Measurements from ENCODE around the gene USP34.
A peak's percentile ranks its signal among the peaks of the same experiment; 100 is the strongest.

The USP34 gene

DNA sequence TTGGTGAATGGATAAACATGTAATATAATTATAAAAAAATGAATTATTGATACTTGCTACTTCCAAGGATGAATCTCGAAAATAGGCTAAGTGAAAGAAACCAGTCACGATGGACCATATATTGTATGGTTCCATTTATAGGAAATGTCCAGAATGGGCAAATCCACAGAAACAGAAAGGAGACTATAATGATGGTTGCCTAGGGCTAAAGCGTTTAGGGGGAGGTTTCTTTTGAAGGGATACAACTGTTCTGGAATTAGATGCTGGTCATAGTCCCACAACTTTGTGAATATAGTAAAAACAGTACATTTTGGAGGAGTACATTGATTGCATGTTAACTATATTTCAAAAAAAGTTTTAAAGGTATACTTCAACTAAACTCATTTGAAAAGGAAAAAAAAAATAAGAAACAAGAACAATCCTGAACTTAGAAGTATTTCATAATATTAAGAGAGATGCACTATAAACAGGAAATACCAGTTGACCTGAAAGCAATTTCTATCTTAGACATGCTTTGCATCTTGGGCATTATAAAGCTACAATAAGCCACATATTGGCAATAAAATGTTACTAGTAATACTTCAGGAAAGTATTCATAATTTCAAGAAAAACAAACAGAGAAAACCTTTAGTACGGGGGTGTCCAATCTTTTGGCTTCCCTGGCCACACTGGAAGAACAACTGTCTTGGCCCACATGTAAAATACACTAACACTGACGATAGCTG is 178.9 kb downstream of the USP34 start:
- DNase-seq = no peak

DNA sequence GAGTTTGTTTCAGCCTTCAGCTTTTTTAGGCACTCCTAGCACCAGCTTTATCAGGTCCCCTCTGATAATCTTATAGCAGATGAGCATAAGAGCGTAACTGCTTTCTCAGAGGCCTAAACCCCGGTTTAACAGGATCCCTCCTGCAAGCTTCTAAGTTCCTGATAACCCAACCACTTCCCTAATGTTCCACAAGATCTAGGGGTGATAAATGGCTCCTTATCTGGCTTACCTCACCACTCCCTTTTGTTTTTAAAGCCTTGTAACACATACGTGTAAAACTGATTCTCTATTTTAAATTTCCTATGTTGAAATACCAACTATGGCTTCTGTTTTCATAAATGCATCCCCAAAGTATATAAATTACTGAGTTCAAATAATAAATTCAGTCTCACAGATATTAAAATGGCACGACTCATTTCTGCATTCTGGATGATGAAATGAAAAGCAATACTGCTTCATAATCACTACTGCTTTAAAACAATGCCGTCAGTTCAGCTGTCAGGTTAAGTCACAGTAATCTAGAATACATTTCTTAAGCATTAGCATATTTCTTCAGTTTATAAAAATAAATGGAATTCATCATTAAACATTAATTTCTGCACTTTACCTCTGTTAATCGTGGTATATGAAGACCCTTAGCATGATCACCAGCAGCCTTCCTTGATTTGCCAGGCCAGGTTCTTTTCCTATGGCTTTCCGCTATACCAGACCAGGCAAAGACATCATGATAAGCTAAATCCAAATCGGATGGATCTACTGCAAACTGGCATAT is 182.6 kb downstream of the USP34 start:
- peak; percentile 90 for DNase-seq

DNA sequence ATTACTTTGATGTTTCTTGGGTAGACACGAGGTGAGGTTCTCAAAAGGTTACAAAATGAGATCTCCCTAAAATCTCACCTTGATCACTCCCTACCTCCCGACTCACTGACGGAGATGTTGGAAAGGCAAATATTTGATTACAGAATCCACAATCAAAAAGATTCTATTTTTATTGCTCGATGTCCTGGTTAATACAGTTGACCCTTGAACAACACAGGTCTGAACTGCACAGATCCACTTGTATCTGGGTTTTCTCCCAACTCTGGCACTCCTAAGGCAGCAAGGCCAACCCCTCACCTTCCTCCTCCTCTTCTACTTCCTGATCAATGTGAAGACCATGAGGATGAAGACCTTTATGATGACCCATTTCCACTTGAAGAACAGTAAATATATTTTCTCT is 183.6 kb downstream of the USP34 start:
- DNase-seq = no peak

DNA sequence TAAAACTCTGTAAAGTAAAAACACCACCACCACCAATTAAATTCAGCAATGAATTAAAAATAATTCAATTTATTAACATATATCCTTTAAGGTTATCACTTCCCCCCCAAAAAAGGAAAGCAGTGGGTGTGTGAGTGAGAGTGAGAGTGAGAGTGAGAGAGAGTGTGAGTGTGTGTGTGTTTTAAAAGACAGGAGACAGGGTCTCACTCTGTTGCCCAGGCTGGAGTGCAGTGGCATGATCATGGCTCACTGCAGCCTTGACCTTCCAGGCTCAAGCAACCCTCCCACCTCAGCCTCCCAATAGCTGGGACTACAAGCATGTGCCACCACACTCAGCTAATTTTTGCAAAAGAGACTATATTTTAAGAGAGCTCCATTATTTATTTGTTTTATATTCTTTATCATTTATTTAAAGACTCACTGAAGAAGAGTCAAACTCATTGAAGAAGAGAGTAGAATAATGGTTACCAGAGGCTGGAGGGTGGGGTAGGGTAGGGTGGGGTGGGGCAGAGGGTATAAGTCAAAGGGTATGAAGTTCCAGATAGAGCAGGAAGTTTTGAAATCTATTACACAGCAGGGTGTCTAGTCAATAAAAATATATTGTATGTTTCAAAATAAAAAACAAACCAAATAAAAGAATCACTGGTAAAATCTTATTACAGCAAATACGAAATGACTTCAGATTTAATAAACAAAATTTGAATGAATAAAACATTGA is 187.3 kb downstream of the USP34 start:
- no peak for DNase-seq

DNA sequence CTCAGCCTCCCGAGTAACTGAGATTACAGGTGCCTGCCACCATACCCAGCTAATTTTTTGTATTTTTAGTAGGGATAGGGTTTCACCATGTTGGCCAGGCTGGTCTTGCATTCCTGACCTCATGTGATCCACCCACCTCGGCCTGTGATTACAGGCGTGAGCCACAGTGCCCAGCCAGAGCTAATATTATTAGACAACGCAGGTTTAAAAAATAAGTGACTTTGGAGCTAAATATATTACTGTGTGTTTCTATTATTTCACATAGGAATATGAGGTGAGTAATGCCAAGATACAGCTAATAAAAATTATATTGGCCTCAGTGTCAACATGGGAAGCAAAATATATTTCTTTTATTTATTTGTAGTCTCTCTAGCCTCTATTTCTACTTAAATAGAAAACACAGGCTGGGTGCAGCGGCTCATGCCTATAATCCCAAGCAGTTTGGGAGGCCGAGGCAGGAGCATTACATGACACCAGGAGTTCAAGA is 188.7 kb downstream of the USP34 start:
- DNase-seq = no peak

- peak; percentile 81 for DNase-seq
These were observed 189.6 kb downstream of the USP34 start for GRCh38 chr2:61281321-61281720.

- no peak for DNase-seq
These were observed 193.1 kb downstream of the USP34 start for GRCh38 chr2:61277756-61278155.

DNA sequence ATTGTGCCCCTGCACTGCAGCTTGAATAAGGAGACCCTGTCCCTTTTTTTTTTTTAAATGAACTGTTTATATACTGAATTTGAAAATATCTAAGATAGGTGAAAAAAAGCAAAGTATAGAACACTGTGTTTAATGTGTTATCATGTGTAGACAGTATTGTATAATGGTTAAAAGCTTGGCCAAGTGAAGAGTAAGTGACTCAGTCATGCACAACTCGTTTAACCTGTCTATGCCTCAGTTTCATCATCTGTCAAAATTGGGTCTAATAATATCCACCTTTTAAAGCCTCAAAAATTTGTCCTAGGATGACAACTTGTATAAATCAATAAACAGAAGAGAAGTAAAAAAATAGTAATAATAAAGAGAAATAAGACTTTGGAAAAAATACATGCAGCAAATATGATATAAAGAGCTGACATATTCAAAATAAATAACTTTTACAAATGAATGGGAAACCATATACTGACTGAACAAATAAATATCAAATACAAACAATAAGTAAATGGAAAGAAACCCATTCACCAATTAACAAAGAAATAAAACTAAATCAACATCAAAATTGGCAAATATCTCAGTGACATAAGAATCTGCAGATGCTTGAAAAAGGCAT is 195.2 kb downstream of the USP34 start:
- DNase-seq = no peak

DNA sequence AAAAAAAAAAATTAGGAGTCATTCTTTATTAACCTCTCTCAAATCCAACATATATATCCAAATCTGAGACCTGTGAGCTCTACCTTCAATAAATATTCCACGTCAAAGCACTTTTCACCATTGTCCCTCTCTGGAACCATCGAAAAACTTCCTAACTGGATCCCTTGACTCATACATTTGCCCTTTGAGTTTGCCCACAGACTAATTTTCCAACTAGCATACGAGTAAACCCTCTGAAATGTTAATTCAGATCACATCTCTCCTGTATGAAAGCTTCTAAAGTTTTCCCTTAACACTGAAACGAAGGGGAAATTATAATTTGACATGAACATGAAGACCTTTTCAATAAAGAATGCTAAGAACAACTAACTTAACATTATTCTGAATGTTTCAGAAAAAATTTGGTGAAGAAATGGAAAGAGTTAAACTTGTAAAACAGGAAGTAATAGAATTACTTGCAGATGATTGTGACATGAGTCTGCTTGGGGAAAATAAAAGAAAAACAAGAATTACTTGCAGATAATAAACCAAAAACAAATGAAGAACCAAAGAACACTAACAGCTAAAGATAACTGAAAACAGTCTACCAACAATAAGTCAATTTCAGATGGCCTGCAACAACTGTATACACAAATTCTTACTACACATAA is 198.3 kb downstream of the USP34 start:
- DNase-seq = no peak

GRCh38 chr2:61268249-61268648 is 202.6 kb downstream of the USP34 start:
- DNase-seq = peak; percentile 38

DNA sequence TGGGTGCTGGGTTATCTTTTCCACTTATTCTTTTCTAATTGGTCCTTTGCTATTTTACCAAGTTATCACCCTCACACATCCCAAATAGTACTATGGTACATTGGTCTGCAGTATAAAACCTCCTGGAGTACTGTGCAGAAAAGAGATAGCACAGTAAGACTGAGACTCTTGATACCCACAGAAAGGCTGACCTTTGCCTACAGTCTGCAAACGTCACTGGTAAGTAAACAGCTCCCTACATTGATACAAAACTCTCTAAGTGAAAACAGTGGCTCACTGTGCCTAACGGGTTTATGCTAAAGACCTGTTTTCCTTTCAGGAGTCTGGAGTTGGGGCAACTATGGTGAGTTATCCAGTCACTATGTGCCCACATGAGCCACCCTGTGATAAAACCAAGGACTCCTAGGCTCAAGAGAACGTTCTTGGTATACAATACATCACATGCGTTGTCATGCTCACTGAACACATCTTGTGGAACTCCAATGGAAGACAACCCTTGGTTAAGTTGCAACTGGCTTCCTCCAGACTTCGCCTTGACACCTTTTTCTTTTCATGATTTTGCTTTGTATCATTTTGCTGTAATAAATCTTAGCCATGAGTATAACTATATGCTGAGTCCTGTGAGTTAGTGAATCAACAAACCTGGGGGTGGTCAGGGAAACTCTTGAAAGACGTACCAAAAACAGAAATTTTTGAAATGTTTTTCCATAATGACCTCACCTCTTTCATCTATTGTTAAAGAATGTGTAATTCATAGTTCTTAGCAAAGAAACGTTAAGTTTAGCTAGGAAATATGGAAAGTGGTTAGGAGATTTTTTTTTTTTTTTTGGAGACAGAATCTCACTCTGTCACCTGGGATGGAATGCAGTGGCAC is 204.0 kb downstream of the USP34 start:
- peak; percentile 76 for DNase-seq

DNA sequence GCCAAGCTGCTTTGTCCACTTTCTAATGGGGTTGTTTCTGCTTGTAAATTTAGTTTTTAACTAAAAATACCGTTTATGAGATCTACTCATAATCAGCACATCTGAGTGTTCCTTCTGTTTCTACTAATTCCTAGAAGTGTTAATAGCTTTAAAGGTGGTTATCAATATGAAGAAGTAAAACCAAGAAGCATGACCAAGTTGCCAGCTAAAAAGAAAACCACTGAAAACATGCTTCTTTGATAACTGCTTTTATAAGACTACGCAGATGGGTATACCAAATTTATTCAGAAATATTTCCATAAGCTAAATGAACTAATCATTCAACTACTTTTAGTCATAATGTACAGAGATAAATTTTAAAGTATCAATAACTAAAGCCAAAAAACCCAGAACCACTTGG is 207.1 kb downstream of the USP34 start:
- peak; percentile 88 for DNase-seq

DNA sequence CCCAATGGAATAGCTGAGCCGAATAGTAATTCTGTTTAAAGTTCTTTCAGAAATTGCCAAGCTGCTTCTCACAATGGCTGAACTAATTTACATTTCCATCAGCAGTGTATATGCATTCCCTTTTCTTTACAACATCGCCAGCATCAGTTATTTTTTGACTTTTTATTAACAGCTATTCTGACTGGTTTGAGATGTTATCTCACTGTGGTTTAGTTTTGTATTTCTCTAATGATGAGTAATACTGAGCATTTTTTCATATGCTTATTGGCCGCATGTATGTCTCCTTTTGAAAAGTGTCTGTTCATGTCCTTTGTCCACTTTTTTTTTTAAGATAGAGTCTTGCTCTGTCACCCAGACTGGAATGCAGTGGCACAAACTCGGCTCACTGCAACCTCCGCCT is 208.2 kb downstream of the USP34 start:
- peak; percentile 23 for DNase-seq

- no peak for DNase-seq
These were observed 213.4 kb downstream of the USP34 start for GRCh38 chr2:61257446-61257845.

DNA sequence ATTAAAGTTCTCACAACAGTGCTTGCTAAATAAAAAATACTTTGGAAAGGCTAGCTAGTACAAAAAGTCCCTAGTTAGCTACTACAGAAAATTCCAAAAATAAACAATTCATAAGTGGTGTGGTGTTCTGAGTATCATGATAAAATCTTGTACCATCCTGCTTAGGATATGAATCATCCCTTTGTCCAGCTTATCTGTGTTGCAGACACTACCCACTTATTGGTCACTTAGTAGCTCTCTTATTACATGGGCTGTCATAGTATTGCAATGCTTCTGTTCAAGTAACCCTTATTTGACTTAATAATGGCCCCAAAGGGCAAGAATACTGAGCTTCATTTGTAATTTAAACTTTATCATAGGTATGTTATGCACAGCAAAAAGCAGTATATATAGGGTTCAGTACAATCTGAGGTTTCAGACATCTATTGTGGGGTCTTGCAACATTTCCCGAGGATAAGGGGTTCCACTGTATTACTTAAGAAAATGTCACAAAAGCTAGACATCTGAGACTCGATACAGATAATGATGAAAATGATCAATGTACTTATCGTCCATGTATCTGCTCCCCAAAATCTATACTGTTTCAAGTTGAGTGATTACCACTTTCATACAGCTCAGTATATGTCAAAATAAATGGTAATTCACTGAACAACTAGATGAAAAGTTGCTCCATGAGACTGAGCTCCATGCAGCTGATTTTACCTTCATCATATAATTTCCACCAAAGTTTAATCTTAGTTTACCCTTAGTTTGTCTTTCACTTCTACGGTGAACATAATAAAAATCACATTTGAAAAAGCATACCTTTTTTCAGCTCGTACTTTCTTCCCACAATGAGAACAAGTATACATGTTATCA is 215.1 kb downstream of the USP34 start:
- peak; percentile 55 for DNase-seq

GRCh38 chr2:61254536-61254935 is 216.4 kb downstream of the USP34 start:
- no peak for DNase-seq

- DNase-seq = no peak
These were observed 217.8 kb downstream of the USP34 start for GRCh38 chr2:61253136-61253535.

DNA sequence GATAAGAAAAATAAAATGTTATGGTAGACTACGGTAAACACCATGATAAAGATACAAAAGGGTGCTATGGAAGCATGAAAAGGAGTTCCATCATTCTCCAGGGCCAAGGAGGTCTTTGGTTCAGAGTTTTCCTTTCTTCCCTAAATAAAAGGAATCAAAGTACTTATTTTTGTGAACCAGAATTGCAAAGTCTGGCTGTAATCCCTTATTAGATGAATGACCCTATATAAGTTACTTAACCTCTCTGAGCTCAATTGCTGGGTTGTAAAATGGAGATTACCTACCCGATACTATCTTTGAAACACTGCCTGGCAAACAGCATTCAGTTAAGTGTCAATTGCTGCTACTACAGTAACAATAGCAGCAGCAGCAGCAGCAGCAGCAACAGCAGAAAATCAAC is 218.9 kb downstream of the USP34 start:
- no peak for DNase-seq

DNA sequence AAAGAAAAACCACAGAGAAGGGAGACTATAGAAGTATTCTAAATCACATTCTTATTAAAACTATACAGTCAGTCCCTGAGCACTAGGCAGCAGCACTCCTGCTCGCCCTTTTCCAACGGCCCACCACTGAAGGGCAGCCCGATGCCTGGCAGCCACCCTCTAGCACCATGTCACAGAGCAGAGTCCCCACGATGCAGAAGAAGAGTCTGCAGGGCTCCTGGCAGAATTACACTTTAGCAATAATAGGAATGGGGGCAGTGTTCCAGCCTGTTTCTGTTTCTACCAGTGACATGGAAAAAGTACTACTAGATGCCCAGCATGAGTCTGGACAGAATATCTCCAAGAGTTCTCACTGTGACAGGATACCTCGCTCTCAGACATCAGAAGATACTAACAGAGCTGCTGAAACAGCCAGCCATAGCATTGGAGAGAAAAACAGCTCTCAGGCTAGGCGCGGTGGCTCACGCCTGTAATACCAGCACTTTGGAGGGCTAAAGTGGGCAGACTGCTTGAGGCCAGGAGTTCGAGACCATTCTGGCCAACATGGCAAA is 221.3 kb downstream of the USP34 start:
- no peak for DNase-seq

DNA sequence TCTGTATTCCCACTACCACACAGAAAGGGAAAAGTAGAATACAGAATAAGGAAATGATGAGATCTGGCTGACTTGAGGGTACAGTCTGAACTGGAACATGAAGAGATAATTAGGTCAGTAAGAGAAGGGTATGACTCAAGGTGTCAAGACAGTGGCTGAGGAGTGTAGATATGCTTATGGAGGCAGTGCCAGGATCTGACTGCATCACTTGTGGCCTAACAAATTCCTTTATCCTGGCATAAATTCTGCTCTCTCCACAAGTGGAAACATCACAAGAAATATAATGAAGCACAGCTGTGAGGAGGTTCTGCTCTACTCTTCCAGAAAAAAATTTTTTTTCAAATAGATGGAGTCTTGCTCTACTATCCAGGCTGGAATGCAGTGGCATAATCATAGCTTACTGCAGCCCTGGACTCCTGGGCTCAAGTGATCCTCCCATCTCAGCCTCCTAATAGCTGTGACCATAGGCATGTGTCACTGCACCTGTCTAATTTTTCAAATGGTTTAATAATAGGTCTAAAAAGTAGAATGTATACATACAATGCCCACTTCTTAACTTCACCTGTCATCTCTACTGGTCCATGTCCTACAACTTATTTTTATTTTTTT is 223.6 kb downstream of the USP34 start:
- DNase-seq = peak; percentile 65

Measured in hematopoietic multipotent progenitor cell treated with erythropoietin and hydrocortisone succinate and interleukin-3 and kit ligand, for 8 days (in vitro differentiated cells).